SH-SY5Y (cell line): Measurements from ENCODE around the gene KRTAP22-1.

Source experiments
- GATA2 ChIP-seq: IDR thresholded peaks from 2 replicates; pipeline ENCODE4 v1.6.1; 2011; ENCODE audit warnings: mild to moderate bottlenecking, low read depth, low read length
- GATA3 ChIP-seq: IDR thresholded peaks from 2 replicates; pipeline ENCODE4 v1.6.1; 2011; ENCODE audit warnings: low read depth, mild to moderate bottlenecking, low read length, moderate library complexity

GRCh38 chr21:30620080-30620479 lies 19.2 kb downstream of the KRTAP22-1 start:
- no peak for TF ChIP-seq GATA3
- no peak for TF ChIP-seq GATA2
